HUDEP-2 (cell line): Measurements from ENCODE around the gene KLHL30.

Source experiments
- DNase-seq, 76 experiments: peaks; one replicate each; lab custom pipeline; 2025; ENCODE audit not compliant: unreplicated experiment in 76 of 76; lab: John Stamatoyannopoulos, UW

The KLHL30 gene

GRCh38 chr2:238171575-238172187 lies 33.2 kb downstream of the KLHL30 start:
- DNase-seq = no peak

GRCh38 chr2:238172439-238172838 lies 34.0 kb downstream of the KLHL30 start:
- no peak for DNase-seq

- DNase-seq = no peak
Observed at GRCh38 chr2:238173692-238174091, 35.2 kb downstream of the KLHL30 start.

GRCh38 chr2:238174291-238174690 lies 35.8 kb downstream of the KLHL30 start:
- no peak for DNase-seq

GRCh38 chr2:238174701-238175100 lies 36.2 kb downstream of the KLHL30 start:
- DNase-seq = no peak

GRCh38 chr2:238176613-238177012 lies 38.1 kb downstream of the KLHL30 start:
- DNase-seq = peak in 1 of 76 experiments; percentile 11

- no peak for DNase-seq
Observed at GRCh38 chr2:238180554-238180953, 42.1 kb downstream of the KLHL30 start.

- DNase-seq = no peak
Observed at GRCh38 chr2:238182362-238182761, 43.9 kb downstream of the KLHL30 start.

GRCh38 chr2:238183821-238184220 lies 45.4 kb downstream of the KLHL30 start:
- no peak for DNase-seq

GRCh38 chr2:238187618-238188548 lies 49.4 kb downstream of the KLHL30 start:
- DNase-seq = no peak

GRCh38 chr2:238190445-238190844 lies 52.0 kb downstream of the KLHL30 start:
- DNase-seq = no peak
